H1 (cell line): ENCODE measurements around the gene NR4A3. TPM values are rescaled to one million over a fixed set of nuclear protein-coding genes. Genes with fewer than 3 reads are reported as not detected.

Experiments used
- CTCF ChIA-PET: fragments of 300-600 bp; sonication (Branson Sonifier 250); formaldehyde crosslinking; loops from one replicate; lab custom pipeline; 2021; ENCODE audit not compliant: partially characterized antibody; lab: Charles Lee
- POLR2A ChIA-PET: fragments of 300-600 bp; sonication (Branson Sonifier 250); formaldehyde crosslinking; loops from one replicate; lab custom pipeline; 2021; ENCODE audit warnings: inconsistent platforms; ENCODE audit not compliant: partially characterized antibody; lab: Charles Lee
- DNase-seq, 2 experiments: peaks; one replicate each; pipeline versions ENCODE4 v3.0.0 to v3.0.0-alpha.2; 2010 to 2022; ENCODE audit warnings: low spot score in 2 of 2, low read depth in 1 of 2, mixed read lengths in 1 of 2
- FAIRE-seq: peaks from 2 replicates; lab custom pipeline; 2011; peaks lifted over from hg19 to GRCh38; lab: Jason Lieb, UNC
- H2AFZ ChIP-seq: 2 replicates; pipeline ENCODE4 v1.8.1; 2012; ENCODE audit warnings: low read length, inconsistent platforms
- H2AK5ac ChIP-seq: 2 replicates; pipeline ENCODE4 v1.6.1; 2013; ENCODE audit warnings: low read depth, low read length
- H2BK120ac ChIP-seq: replicated peaks from 2 replicates; pipeline ENCODE3; 2013; ENCODE audit warnings: low read depth, low read length, inconsistent platforms
- H2BK12ac ChIP-seq: 2 replicates; pipeline ENCODE4 v1.6.1; 2013; ENCODE audit warnings: low read depth, low read length
- H2BK15ac ChIP-seq: 2 replicates; pipeline ENCODE4 v1.6.1; 2013; ENCODE audit warnings: low read length
- H2BK20ac ChIP-seq: 2 replicates; pipeline ENCODE4 v1.6.1; 2013; ENCODE audit warnings: low read length
- H2BK5ac ChIP-seq: 2 replicates; pipeline ENCODE4 v1.6.1; 2013; ENCODE audit warnings: low read depth, low read length
- H3K14ac ChIP-seq: 2 replicates; pipeline ENCODE4 v1.6.1; 2013; ENCODE audit warnings: inconsistent platforms; ENCODE audit not compliant: insufficient read length
- H3K18ac ChIP-seq: 2 replicates; pipeline ENCODE4 v1.6.1; 2013; ENCODE audit warnings: low read length; ENCODE audit errors: extremely low read depth
- H3K23ac ChIP-seq: 2 replicates; pipeline ENCODE4 v1.6.1; 2013; ENCODE audit warnings: inconsistent platforms; ENCODE audit not compliant: insufficient read length
- H3K23me2 ChIP-seq: 2 replicates; pipeline ENCODE4 v1.6.1; 2013; ENCODE audit warnings: low read depth, low read length
- H3K27ac ChIP-seq: 2 replicates; pipeline ENCODE4 v1.6.1; 2011; ENCODE audit warnings: low read depth, low read length, inconsistent platforms
- H3K27me3 ChIP-seq, 4 experiments: replicated peaks in 1 of 4; 1 replicate in 1 of 4; 2 replicates in 3 of 4; pipeline versions ENCODE4 v1.6.1 to v1.8.1; 2011 to 2013; ENCODE audit warnings: low read length in 3 of 4, mild to moderate bottlenecking in 3 of 4, inconsistent platforms in 2 of 4, mixed read lengths in 2 of 4, moderate library complexity in 1 of 4; ENCODE audit not compliant: control insufficient read depth in 3 of 4, insufficient read depth in 3 of 4; ENCODE audit errors: extremely low read depth in 1 of 4
- H3K36me3 ChIP-seq, 4 experiments: 2 replicates each; pipeline versions ENCODE4 v1.6.1 to v1.8.1; 2011 to 2013; ENCODE audit warnings: mild to moderate bottlenecking in 4 of 4, low read length in 3 of 4, moderate library complexity in 2 of 4, control low read depth in 1 of 4, inconsistent platforms in 1 of 4; ENCODE audit not compliant: insufficient read depth in 4 of 4, control insufficient read depth in 2 of 4
- H3K4ac ChIP-seq: replicated peaks from 2 replicates; pipeline ENCODE3; 2013; ENCODE audit warnings: low read length, low read depth, mixed read lengths, inconsistent platforms; ENCODE audit not compliant: insufficient read length
- H3K4me1 ChIP-seq, 4 experiments: replicated peaks in 1 of 4; 1 replicate in 1 of 4; 2 replicates in 3 of 4; pipeline versions ENCODE4 v1.6.1 to v1.8.1; 2011 to 2013; ENCODE audit warnings: low read length in 3 of 4, inconsistent platforms in 2 of 4, mixed read lengths in 1 of 4; ENCODE audit not compliant: insufficient read depth in 4 of 4, control insufficient read depth in 3 of 4
- H3K4me2 ChIP-seq, 2 experiments: 2 replicates each; pipeline versions ENCODE4 v1.6.1 to v1.8.1; 2011 to 2013; ENCODE audit warnings: low read depth in 2 of 2, low read length in 2 of 2, control low read depth in 1 of 2, inconsistent platforms in 1 of 2, mild to moderate bottlenecking in 1 of 2; ENCODE audit not compliant: insufficient read depth in 1 of 2
- H3K4me3 ChIP-seq, 4 experiments: fragments of 200-600, 300-600 bp in 1 of 4; sonication (generic), shearing (Covaris generic), sonication (Bioruptor Twin) in 1 of 4; 2 replicates each; pipeline versions ENCODE4 v1.5.1 to v1.8.1; 2011 to 2016; ENCODE audit warnings: low read length in 4 of 4, low read depth in 3 of 4, control low read depth in 2 of 4, inconsistent platforms in 2 of 4, mild to moderate bottlenecking in 2 of 4, mixed read lengths in 1 of 4, moderate library complexity in 1 of 4; ENCODE audit not compliant: insufficient read depth in 2 of 4; ENCODE audit errors: extremely low read depth in 1 of 4
- H3K56ac ChIP-seq: replicated peaks from 2 replicates; pipeline ENCODE3; 2013; ENCODE audit warnings: low read depth, mild to moderate bottlenecking, mixed read lengths, low read length, inconsistent platforms; ENCODE audit not compliant: insufficient read length
- H3K79me1 ChIP-seq: 2 replicates; pipeline ENCODE4 v1.6.1; 2013; ENCODE audit warnings: low read depth, low read length, control low read depth
- H3K79me2 ChIP-seq, 2 experiments: 2 replicates each; pipeline versions ENCODE4 v1.6.1 to v1.8.1; 2012 to 2013; ENCODE audit warnings: low read length in 2 of 2, mild to moderate bottlenecking in 2 of 2, inconsistent platforms in 1 of 2; ENCODE audit not compliant: insufficient read depth in 2 of 2, control insufficient read depth in 1 of 2
- H3K9ac ChIP-seq, 4 experiments: replicated peaks in 1 of 4; 1 replicate in 1 of 4; 2 replicates in 3 of 4; pipeline versions ENCODE4 v1.6.1 to v1.8.1; 2011 to 2013; ENCODE audit warnings: low read depth in 3 of 4, low read length in 3 of 4, control low read depth in 2 of 4, mild to moderate bottlenecking in 2 of 4, moderate library complexity in 2 of 4, inconsistent platforms in 1 of 4; ENCODE audit errors: extremely low read depth in 1 of 4
- H3K9me3 ChIP-seq, 2 experiments: 2 replicates each; pipeline versions ENCODE4 v1.6.1 to v1.8.1; 2012 to 2013; ENCODE audit warnings: mild to moderate bottlenecking in 2 of 2, moderate library complexity in 2 of 2, control low read depth in 1 of 2, inconsistent platforms in 1 of 2, low read depth in 1 of 2, low read length in 1 of 2, mixed read lengths in 1 of 2; ENCODE audit not compliant: insufficient read depth in 2 of 2
- H4K20me1 ChIP-seq, 2 experiments: replicated peaks in 1 of 2; 2 replicates each; pipeline versions ENCODE3 to v1.8.1; 2011 to 2013; ENCODE audit warnings: inconsistent platforms in 2 of 2, low read length in 2 of 2, mild to moderate bottlenecking in 1 of 2; ENCODE audit not compliant: insufficient read depth in 2 of 2, control insufficient read depth in 1 of 2
- H4K5ac ChIP-seq: 2 replicates; pipeline ENCODE4 v1.6.1; 2013; ENCODE audit warnings: low read length, low read depth, mixed read lengths, inconsistent platforms; ENCODE audit not compliant: insufficient read length
- H4K8ac ChIP-seq: 2 replicates; pipeline ENCODE4 v1.8.0; 2013; ENCODE audit warnings: mild to moderate bottlenecking, moderate library complexity, low read length, inconsistent platforms; ENCODE audit not compliant: insufficient read depth; ENCODE audit errors: extremely low read depth
- H4K91ac ChIP-seq: replicated peaks from 2 replicates; pipeline ENCODE3; 2013; ENCODE audit warnings: low read length, mixed read lengths, inconsistent platforms; ENCODE audit not compliant: insufficient read length
- EGR1 ChIP-seq: IDR thresholded peaks from 2 replicates; pipeline ENCODE4 v1.6.1; 2011; ENCODE audit warnings: low read depth, low read length, borderline replicate concordance
- NRF1 ChIP-seq: IDR thresholded peaks from 2 replicates; pipeline ENCODE4 v1.6.1; 2011; ENCODE audit warnings: mild to moderate bottlenecking, low read depth, low read length, improper control_type of control experiment
- SUZ12 ChIP-seq: fragments of 200-600 bp; sonication (generic); IDR thresholded peaks from 2 replicates; pipeline ENCODE4 v1.6.1; 2012; ENCODE audit warnings: mild to moderate bottlenecking, inconsistent platforms, low read length, moderate library complexity, mixed read lengths
- WGBS, 2 experiments: shearing (Covaris generic) in 1 of 2; methylation state at CpG; one replicate each; pipeline versions ENCODE4 v1.1.6 to v1.1.7; 2013 to 2015; ENCODE audit warnings: low lambda C conversion rate in 2 of 2, mixed read lengths in 2 of 2, inconsistent platforms in 1 of 2, low coverage in 1 of 2, missing lambda C conversion rate in 1 of 2; ENCODE audit not compliant: insufficient replicate concordance in 2 of 2, insufficient coverage in 1 of 2, insufficient read length in 1 of 2; ENCODE audit errors: extremely low coverage in 1 of 2, missing lambda C conversion rate in 1 of 2; 5-methylcytosine and 5-hydroxymethylcytosine counted together
- polyA plus RNA-seq, 7 experiments: library from polyadenylated mRNA; depleted of rRNA in 3 of 7; stranded (reverse) in 5 of 7; unstranded in 2 of 7; fragments of >200 nt in 5 of 7; fragments of 200-250 nt in 2 of 7; gene quantifications; 1 replicate in 5 of 7; 2 replicates in 1 of 7; 4 replicates in 1 of 7; pipeline versions ENCODE4 v1.2.1 to v1.2.3, GENCODE V29; 2011 to 2013; ENCODE audit warnings: missing spikeins in 2 of 7, mixed read lengths in 2 of 7
- total RNA-seq: library from RNA; stranded (reverse); fragmentation: NEBNext Ultra II Directional; extraction: Animal tissue kit (Norgen Biotek cat#: 25700); gene quantifications from 2 replicates; pipeline ENCODE4 v1.2.1, GENCODE V29; 2021

Gene NR4A3
- total and polyA plus RNA-seq, 2 of the 8 experiments (the other 6 are each of a cell fraction or from before 2014, with no cell fraction given) = 0.05 to 0.30 TPM

DNA sequence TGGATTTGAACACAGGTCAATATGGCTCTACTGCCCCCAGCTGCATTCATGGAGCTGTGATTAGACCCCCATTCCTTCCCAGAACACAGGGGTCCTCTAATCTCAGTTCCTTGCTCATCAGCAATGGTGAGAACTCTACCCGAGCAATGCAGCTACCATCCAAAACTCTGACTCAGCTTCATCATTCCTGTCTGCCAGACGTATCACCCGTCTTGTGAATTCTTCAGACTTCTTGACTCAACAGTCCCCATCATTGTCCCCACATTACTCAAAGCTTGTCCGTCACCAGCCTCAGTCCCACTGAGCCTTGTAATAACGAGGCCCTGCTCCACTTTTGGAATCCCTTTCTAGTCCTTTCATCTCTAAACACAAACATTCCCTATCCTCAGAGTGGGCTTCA is 48.4 kb downstream of the NR4A3 start:
- H2AFZ ChIP-seq = no peak overlapping the region
- TF ChIP-seq NRF1 (no peak), SUZ12 (no peak), EGR1 (no peak)

More for the DNA sequence above, 48.4 kb downstream of the NR4A3 start:
- Histone ChIP-seq H3K4me1 (0 out of 7 replicates have a peak, but pooled peaks cover 0 to 3% (median 0%) of the 10 kb centered on the region in 4 experiments), H3K36me3 (no peaks in the 10 kb centered on the region), H3K27me3 (no peaks in the 10 kb centered on the region), H2BK15ac (no peak overlapping the region), H2BK5ac (no peak overlapping the region), H2BK120ac (no peak overlapping the region), H3K9ac (no peak overlapping the region), H3K18ac (no peak overlapping the region), H3K9me3 (no peaks in the 10 kb centered on the region), H4K8ac (no peak overlapping the region), H3K23ac (no peak overlapping the region), H4K5ac (no peak overlapping the region), H4K91ac (no peak overlapping the region), H2BK20ac (no peak overlapping the region), H4K20me1 (no peaks in the 10 kb centered on the region), H3K23me2 (no peaks in the 10 kb centered on the region; the same call in 1 of the 2 replicates), H3K4me2 (no peak overlapping the region), H2BK12ac (no peak overlapping the region), H3K56ac (no peak overlapping the region), H3K4me3 (no peak overlapping the region), H3K27ac (no peak overlapping the region), H3K79me2 (no peaks in the 10 kb centered on the region), H2AK5ac (no peak overlapping the region), H3K79me1 (no peaks in the 10 kb centered on the region), H3K14ac (no peak overlapping the region), H3K4ac (no peak overlapping the region)
- WGBS, 2 experiments = 95% methylated on average over 5 of the region's 5 CpGs; no CpG with 5 or more reads in 1 of the 2 experiments
- ChIA-PET POLR2A (no interaction called here), CTCF (interaction anchor here (1.0 to 11.1 kb wide), 2 partner anchors 14 to 19 kb away, joined by 3 to 51 read pairs; no protein-coding TSS in a partner anchor)
- no peak for DNase-seq
- no peak for FAIRE-seq
